DND-41 (cell line): ENCODE data around the gene C6orf62.

ENCODE experiments used
- EZH2 ChIP-seq: IDR thresholded peaks from 3 replicates; pipeline ENCODE4 v1.6.1; 2012; ENCODE audit warnings: borderline replicate concordance, low read depth, mild to moderate bottlenecking, moderate library complexity, low read length, inconsistent platforms; ENCODE audit not compliant: severe bottlenecking
- TF ChIP-seq, protein P1 (sequence below): IDR thresholded peaks from 2 replicates; pipeline ENCODE4 v1.5.1; 2012; ENCODE audit warnings: borderline replicate concordance, low read length, moderate library complexity, mild to moderate bottlenecking; ENCODE audit not compliant: poor library complexity, severe bottlenecking; ENCODE audit errors: extremely low read depth

DNA sequence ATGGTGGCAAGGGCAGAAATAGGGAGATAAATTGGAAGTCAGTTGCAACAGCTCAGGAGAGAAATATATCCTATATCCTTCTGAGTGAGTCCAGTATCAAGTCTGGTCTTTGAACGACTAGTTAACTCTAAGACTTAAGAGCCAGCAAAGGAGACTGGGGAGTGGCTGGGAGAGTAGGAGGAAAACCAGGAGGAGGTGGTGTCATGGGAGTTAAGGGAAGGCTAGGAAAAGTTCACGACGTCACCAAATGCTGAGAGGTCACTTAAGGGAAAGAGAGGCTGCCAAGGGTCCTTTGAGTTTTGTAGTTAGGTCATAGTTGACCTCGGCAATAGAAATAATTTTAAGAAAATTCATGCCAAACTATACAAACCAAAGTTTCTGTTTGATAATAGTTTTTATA lies 27.0 kb downstream of the C6orf62 start:
- TF ChIP-seq, protein P1, sequence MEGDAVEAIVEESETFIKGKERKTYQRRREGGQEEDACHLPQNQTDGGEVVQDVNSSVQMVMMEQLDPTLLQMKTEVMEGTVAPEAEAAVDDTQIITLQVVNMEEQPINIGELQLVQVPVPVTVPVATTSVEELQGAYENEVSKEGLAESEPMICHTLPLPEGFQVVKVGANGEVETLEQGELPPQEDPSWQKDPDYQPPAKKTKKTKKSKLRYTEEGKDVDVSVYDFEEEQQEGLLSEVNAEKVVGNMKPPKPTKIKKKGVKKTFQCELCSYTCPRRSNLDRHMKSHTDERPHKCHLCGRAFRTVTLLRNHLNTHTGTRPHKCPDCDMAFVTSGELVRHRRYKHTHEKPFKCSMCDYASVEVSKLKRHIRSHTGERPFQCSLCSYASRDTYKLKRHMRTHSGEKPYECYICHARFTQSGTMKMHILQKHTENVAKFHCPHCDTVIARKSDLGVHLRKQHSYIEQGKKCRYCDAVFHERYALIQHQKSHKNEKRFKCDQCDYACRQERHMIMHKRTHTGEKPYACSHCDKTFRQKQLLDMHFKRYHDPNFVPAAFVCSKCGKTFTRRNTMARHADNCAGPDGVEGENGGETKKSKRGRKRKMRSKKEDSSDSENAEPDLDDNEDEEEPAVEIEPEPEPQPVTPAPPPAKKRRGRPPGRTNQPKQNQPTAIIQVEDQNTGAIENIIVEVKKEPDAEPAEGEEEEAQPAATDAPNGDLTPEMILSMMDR = no peak
- TF ChIP-seq EZH2 = no peak
